H7 (cell line): ENCODE data around the gene FAM83B. TPM values are rescaled to one million over a fixed set of nuclear protein-coding genes. Genes with fewer than 3 reads are reported as not detected.
"Not testable (repeated sequence)": the region's sequence is repeated elsewhere in the genome, so short reads cannot be mapped to it uniquely, and the experiment has no call there.

Source experiments
- DNase-seq: peaks from one replicate; pipeline ENCODE4 v3.0.0; 2012
- H3K27me3 ChIP-seq: 2 replicates; pipeline ENCODE4 v1.6.0; 2011; ENCODE audit warnings: mild to moderate bottlenecking, low read length; ENCODE audit not compliant: control insufficient read depth, insufficient read depth
- H3K36me3 ChIP-seq: replicated peaks from 2 replicates; pipeline ENCODE4 v1.5.1; 2011; ENCODE audit warnings: low read length; ENCODE audit not compliant: control insufficient read depth, insufficient read depth
- H3K4me3 ChIP-seq: 2 replicates; pipeline ENCODE4 v1.5.1; 2011; ENCODE audit warnings: low read depth, mild to moderate bottlenecking, control low read depth, low read length, moderate library complexity; ENCODE audit not compliant: insufficient read depth
- total RNA-seq: library from RNA; depleted of rRNA; stranded (reverse); fragments of >200 nt; shearing (Covaris generic); gene quantifications from 2 replicates; pipeline ENCODE4 v1.2.3, GENCODE V29; 2014; rRNA removed

The FAM83B gene, protein sequence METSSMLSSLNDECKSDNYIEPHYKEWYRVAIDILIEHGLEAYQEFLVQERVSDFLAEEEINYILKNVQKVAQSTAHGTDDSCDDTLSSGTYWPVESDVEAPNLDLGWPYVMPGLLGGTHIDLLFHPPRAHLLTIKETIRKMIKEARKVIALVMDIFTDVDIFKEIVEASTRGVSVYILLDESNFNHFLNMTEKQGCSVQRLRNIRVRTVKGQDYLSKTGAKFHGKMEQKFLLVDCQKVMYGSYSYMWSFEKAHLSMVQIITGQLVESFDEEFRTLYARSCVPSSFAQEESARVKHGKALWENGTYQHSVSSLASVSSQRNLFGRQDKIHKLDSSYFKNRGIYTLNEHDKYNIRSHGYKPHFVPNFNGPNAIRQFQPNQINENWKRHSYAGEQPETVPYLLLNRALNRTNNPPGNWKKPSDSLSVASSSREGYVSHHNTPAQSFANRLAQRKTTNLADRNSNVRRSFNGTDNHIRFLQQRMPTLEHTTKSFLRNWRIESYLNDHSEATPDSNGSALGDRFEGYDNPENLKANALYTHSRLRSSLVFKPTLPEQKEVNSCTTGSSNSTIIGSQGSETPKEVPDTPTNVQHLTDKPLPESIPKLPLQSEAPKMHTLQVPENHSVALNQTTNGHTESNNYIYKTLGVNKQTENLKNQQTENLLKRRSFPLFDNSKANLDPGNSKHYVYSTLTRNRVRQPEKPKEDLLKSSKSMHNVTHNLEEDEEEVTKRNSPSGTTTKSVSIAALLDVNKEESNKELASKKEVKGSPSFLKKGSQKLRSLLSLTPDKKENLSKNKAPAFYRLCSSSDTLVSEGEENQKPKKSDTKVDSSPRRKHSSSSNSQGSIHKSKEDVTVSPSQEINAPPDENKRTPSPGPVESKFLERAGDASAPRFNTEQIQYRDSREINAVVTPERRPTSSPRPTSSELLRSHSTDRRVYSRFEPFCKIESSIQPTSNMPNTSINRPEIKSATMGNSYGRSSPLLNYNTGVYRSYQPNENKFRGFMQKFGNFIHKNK
- 1.5 and 1.7 TPM in 2 replicates for total RNA-seq

DNA sequence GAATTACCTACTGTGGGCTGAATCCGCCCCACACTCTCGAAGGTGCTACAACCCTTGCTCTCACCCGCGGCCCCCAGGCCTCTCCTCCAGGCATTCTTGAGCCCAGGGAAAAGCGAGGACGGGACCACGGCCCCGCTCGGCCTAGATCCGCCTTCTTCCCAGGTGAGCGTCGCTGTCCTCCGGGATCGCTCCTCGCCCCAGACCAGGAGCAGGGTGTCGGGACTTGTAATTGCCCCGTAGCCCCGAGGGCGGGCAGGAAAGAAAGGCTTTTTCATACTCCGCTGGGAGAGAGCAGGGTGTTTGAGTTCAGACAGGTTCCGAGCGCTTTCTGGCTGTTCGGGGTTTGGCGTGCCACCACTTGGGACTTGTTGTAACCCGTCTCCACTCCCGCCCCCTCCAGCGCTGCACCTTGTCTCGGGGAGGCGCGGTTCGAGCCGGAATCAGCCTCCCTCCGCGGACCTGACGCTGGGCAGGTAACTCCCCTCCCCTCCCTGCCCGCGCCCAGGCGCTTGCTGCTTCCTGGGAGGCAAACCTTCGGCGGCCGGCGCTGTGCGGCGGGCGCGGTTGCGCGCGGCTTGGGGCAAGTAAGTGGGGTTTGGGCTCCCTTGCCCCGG, at the start of gene FAM83B:
FAM83B (plus strand) TSS at position 529 of the 614 bp plus-strand sequence. CDS start 23,476 bp downstream, outside the sequence.
- DNase-seq: peak; percentile 80
- H3K36me3 ChIP-seq: no peaks in the 10 kb centered on the region
- H3K4me3 ChIP-seq: peak within 1 kb of the TSS; percentile 74
- peaks cover 14% of the 10 kb centered on the region for H3K27me3 ChIP-seq

- H3K4me3 ChIP-seq, H3K36me3 ChIP-seq, DNase-seq, H3K27me3 ChIP-seq: not testable (repeated sequence)
Observed at GRCh38 chr6:54796918-54797317, 49.7 kb upstream of the FAM83B start.

DNA sequence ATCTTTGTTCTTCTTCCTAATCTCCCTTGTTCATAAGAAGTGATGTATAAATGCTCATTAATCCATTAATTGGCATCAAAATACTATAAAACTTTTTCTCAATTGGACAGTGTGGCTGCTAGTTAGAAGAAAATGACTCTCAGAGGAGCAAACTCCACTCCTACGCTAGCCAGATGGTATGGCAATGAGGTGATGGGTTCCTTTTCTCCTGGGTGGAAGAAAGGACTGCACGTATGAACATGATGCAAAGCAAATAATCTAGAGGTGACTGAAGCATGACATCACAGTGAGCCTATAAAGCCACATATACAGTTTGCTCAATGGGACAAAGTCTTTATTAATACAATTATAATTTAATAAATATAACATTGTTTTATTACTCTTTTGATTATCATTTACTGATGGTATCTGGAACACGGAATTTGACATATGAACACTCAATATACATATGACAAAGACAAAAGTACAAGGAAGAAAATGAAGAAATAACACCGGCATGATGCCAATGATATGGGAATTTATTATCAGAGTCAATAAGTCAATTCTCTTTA, 46.4 kb upstream of the FAM83B start:
- Histone ChIP-seq H3K36me3 (no peaks in the 10 kb centered on the region), H3K4me3 (no peak overlapping the region), H3K27me3 (no peaks in the 10 kb centered on the region)
- no peak for DNase-seq

GRCh38 chr6:54801244-54801643, 45.3 kb upstream of the FAM83B start:
- Histone ChIP-seq H3K4me3 (no peak overlapping the region), H3K36me3 (no peaks in the 10 kb centered on the region), H3K27me3 (no peaks in the 10 kb centered on the region)
- DNase-seq: no peak

DNA sequence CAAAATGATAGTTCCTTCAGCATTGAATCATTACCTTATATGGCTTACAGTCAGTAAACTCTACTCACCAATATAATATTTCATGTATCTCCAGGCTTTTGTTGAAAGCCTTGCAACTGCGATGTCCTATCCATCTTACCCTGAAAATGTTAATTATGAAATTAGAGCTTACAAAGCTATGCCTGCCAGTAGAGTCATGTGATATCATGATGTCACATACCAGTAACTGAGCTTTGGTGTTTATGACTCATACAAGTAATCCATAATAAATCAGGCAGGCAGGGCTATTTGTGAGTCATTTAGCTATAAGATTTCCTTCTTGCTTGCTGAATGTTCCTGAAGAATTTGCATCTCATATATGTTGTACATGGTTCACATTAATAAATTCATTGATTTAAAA, 44.9 kb upstream of the FAM83B start:
- Histone ChIP-seq H3K36me3 (no peaks in the 10 kb centered on the region), H3K4me3 (no peak overlapping the region), H3K27me3 (no peaks in the 10 kb centered on the region)
- no peak for DNase-seq

- Histone ChIP-seq H3K36me3 (no peaks in the 10 kb centered on the region), H3K27me3 (no peaks in the 10 kb centered on the region), H3K4me3 (no peak overlapping the region)
- no peak for DNase-seq
Observed at GRCh38 chr6:54802775-54803634, 43.6 kb upstream of the FAM83B start.

GRCh38 chr6:54805077-54805476, 41.5 kb upstream of the FAM83B start:
- no peak for DNase-seq
- Histone ChIP-seq H3K4me3 (no peak overlapping the region), H3K36me3 (no peaks in the 10 kb centered on the region), H3K27me3 (no peaks in the 10 kb centered on the region)

- H3K4me3 ChIP-seq: no peak overlapping the region
- H3K27me3 ChIP-seq: no peaks in the 10 kb centered on the region
- no peak for DNase-seq
- H3K36me3 ChIP-seq: no peaks in the 10 kb centered on the region
Observed at GRCh38 chr6:54810147-54810546, 36.4 kb upstream of the FAM83B start.

DNA sequence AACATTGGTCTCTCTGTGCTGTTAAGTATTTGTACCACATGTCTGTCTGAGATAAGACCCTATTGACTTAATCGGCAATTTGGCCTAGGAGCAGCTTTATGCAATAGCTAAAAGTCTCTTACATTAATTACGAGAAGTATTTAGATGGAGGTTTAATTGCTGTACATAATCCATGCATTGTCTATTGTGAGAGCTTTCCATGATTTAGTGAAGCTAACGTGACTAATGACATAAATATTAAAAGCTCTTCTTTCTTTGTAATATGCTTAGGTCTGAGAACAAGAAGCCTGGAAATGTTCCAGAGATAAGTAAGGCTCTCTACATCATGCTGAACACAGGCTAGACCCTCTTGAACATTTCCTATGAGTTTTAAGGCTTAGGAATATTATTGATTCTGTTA, 32.7 kb upstream of the FAM83B start:
- Histone ChIP-seq H3K27me3 (no peaks in the 10 kb centered on the region; the same call in 1 of the 2 replicates), H3K4me3 (no peak overlapping the region), H3K36me3 (no peaks in the 10 kb centered on the region)
- DNase-seq: no peak

DNA sequence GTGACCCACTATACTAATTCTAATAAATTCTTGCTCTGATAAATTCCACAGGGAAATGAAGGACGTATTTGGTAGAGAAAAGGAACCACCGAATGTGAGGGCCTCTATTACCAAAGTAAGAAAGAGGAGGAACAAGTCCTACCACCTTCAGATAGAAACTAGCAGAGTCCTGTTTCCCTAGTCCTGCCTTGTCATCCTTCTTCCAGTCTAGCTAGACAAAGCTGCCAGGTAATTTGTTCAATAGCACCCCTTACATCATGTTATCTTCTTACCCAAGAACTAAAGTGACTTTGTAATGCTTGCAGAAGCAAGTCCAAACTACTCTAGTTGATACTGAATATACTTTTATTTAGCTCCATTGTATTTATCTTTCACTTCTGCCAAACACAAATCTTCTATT, 29.3 kb upstream of the FAM83B start:
- H3K4me3 ChIP-seq: no peak overlapping the region
- no peak for DNase-seq

DNA sequence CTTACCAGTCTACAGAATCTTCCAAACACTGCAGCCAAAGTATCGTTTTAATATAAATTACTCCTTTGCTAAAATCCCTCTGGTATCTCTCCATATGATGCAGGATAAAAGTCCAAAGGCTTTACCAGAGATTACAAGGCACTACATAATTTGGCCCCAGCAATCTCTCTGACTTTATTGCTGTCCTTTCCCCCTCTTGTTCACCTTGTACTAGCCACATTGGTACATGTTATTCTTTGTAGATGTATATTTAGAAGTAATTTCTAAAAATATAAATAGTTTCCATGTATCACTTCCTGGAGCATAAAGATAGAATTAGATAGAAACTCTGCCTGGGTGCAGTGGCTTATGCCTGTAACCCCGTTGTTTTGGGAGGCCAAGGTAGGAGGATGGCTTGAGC, 28.7 kb upstream of the FAM83B start:
- Histone ChIP-seq H3K27me3 (no peaks in the 10 kb centered on the region; the same call in 1 of the 2 replicates), H3K4me3 (no peak overlapping the region), H3K36me3 (no peaks in the 10 kb centered on the region)
- DNase-seq: no peak

More for the DNA sequence above, 29.3 kb upstream of the FAM83B start:
- Histone ChIP-seq H3K36me3 (no peaks in the 10 kb centered on the region), H3K27me3 (no peaks in the 10 kb centered on the region; the same call in 1 of the 2 replicates)

- H3K27me3 ChIP-seq, DNase-seq, H3K4me3 ChIP-seq, H3K36me3 ChIP-seq: not testable (repeated sequence)
Observed at GRCh38 chr6:54824225-54824624, 22.3 kb upstream of the FAM83B start.

DNA sequence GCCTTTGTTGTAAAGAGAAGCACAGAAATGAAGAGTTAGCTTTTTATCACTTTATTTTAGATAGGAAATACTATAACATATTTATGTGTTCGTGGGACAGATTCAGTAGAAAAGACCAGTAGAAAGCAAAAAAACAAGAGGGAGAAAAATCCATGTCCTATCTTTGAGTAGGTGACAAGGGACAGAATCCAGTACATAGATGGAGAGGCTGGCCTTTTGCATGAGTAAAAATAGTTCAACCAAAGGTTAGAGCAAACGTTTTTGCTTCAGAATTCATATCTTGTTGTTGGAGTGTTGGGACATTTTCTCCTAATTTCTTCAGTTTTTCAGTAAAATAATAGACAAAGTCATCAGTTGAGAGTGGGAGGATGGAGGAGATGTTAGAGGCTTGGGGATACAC, 19.6 kb upstream of the FAM83B start:
- no peak for DNase-seq
- no peaks in the 10 kb centered on the region for H3K27me3 ChIP-seq
- H3K4me3 ChIP-seq: no peak overlapping the region
- H3K36me3 ChIP-seq: no peaks in the 10 kb centered on the region
